Measurements from ENCODE around the gene ADAMTS10.

GRCh38 chr19:8615024-8615423 lies 4.5 kb upstream of the ADAMTS10 start:
- TF ChIP-seq, protein P1, sequence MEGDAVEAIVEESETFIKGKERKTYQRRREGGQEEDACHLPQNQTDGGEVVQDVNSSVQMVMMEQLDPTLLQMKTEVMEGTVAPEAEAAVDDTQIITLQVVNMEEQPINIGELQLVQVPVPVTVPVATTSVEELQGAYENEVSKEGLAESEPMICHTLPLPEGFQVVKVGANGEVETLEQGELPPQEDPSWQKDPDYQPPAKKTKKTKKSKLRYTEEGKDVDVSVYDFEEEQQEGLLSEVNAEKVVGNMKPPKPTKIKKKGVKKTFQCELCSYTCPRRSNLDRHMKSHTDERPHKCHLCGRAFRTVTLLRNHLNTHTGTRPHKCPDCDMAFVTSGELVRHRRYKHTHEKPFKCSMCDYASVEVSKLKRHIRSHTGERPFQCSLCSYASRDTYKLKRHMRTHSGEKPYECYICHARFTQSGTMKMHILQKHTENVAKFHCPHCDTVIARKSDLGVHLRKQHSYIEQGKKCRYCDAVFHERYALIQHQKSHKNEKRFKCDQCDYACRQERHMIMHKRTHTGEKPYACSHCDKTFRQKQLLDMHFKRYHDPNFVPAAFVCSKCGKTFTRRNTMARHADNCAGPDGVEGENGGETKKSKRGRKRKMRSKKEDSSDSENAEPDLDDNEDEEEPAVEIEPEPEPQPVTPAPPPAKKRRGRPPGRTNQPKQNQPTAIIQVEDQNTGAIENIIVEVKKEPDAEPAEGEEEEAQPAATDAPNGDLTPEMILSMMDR (IDR thresholded peaks at IDR 0.05), result no peak
- TF ChIP-seq POLR2A (IDR thresholded peaks at IDR 0.05), result no peak
